Limb (tissue), 2 donors: ENCODE data around the gene LPIN3.

Source experiments
- DNase-seq, 2 donors: peaks; one replicate each; pipeline ENCODE4 v3.0.0-alpha.2; 2016; ENCODE audit errors: extremely low spot score in 2 of 2

Gene LPIN3

GRCh38 chr20:41320976-41321375 is 19.6 kb upstream of the LPIN3 start:
- DNase-seq: no peak

- DNase-seq: no peak
Observed at GRCh38 chr20:41327178-41327577, 13.4 kb upstream of the LPIN3 start.

- peak in 1 of 2 donors; percentile 60 for DNase-seq
Observed at GRCh38 chr20:41329435-41330342, 10.9 kb upstream of the LPIN3 start.

GRCh38 chr20:41330343-41330720 is 10.3 kb upstream of the LPIN3 start:
- DNase-seq: no peak

- DNase-seq: no peak
Observed at GRCh38 chr20:41330941-41331340, 9.7 kb upstream of the LPIN3 start.

- DNase-seq: no peak
Observed at GRCh38 chr20:41331731-41332130, 8.9 kb upstream of the LPIN3 start.

GRCh38 chr20:41334036-41334435 is 6.6 kb upstream of the LPIN3 start:
- DNase-seq: no peak

GRCh38 chr20:41334443-41335421 is 5.9 kb upstream of the LPIN3 start:
- DNase-seq: no peak

- no peak for DNase-seq
Observed at GRCh38 chr20:41335591-41335990, 5.0 kb upstream of the LPIN3 start.

GRCh38 chr20:41336711-41337492 is 3.7 kb upstream of the LPIN3 start:
- no peak for DNase-seq

GRCh38 chr20:41339957-41340326 is 679 bp upstream of the LPIN3 start:
- peak; percentile 66 to 87 for DNase-seq

- no peak for DNase-seq
Observed at GRCh38 chr20:41342474-41343464, 2.1 kb downstream of the LPIN3 start.

GRCh38 chr20:41344477-41344876 is 3.9 kb downstream of the LPIN3 start:
- no peak for DNase-seq

- DNase-seq: no peak
Observed at GRCh38 chr20:41344938-41345728, 4.5 kb downstream of the LPIN3 start.

- no peak for DNase-seq
Observed at GRCh38 chr20:41345729-41346067, 5.1 kb downstream of the LPIN3 start.

- no peak for DNase-seq
Observed at GRCh38 chr20:41347523-41348429, 7.2 kb downstream of the LPIN3 start.

GRCh38 chr20:41348430-41349172 is 8.0 kb downstream of the LPIN3 start:
- no peak for DNase-seq

GRCh38 chr20:41349266-41349665 is 8.6 kb downstream of the LPIN3 start:
- DNase-seq: no peak
